ENCODE measurements around the gene ASAP3.

DNA sequence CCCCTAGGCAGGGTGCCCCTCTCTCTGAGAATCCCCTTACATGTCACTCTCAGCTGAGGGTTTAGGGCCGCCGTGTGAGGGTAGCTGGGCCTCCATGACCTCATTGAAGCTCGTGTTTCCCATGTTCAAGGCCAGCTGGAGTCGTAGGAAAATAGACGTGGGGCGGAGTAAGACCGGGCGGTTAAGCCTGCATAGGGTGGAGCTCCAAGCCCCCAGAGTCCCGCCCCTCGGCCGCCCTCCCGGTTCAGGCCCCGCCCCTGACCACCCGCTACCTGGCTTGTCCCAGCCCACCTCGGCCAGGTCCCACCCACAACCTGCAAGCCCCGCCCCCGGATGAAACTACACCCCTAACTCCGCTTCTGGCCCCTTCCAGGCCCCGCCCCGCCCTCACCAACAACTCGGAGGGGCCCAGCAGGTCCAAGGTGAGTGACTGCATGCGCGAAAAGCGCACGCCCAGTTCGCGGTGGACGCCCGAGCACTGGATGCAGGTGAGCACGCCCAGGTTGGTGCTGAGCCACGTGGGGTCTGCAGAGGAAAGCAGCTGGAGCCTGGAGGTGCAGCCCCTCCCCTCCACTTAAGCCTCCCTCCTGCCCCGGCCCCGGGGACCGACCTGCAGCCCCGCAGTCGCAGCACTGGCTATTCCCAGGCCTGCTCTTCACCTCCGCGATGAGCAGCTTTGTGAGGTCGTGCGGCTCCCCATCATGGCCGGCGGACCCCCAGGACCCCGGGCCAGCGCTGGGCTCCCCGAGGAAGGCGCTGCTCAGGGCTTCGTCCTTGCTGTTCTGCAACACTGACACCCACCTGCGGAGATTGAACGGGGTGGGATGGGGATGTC lies 47.2 kb downstream of the ASAP3 start:
- TF ChIP-seq, protein P1, sequence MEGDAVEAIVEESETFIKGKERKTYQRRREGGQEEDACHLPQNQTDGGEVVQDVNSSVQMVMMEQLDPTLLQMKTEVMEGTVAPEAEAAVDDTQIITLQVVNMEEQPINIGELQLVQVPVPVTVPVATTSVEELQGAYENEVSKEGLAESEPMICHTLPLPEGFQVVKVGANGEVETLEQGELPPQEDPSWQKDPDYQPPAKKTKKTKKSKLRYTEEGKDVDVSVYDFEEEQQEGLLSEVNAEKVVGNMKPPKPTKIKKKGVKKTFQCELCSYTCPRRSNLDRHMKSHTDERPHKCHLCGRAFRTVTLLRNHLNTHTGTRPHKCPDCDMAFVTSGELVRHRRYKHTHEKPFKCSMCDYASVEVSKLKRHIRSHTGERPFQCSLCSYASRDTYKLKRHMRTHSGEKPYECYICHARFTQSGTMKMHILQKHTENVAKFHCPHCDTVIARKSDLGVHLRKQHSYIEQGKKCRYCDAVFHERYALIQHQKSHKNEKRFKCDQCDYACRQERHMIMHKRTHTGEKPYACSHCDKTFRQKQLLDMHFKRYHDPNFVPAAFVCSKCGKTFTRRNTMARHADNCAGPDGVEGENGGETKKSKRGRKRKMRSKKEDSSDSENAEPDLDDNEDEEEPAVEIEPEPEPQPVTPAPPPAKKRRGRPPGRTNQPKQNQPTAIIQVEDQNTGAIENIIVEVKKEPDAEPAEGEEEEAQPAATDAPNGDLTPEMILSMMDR (IDR thresholded peaks at IDR 0.05; ENCODE audit: insufficient read depth, low read depth, low read length), result no peak
- no peak for TF ChIP-seq EZH2 (IDR thresholded peaks at IDR 0.05; ENCODE audit: insufficient read depth, low read length)
